Adrenal gland (tissue), 12 donors: ENCODE measurements around the gene IMPA2. TPM values are rescaled to one million over a fixed set of nuclear protein-coding genes. Genes with fewer than 3 reads are reported as not detected.
A peak's percentile ranks its signal among the peaks of the same experiment; 100 is the strongest.

Experiments used
- DNase-seq, 7 donors: peaks; one replicate each; pipeline ENCODE4 v3.0.0-alpha.2; 2019 to 2020
- H3K27ac ChIP-seq, 5 donors: fragments of 200-600 bp; sonication (generic) in 4 of 5; 1 replicate in 3 of 5; 2 replicates in 2 of 5; pipeline versions ENCODE4 v1.5.1 to v1.8.0; 2016 to 2020; ENCODE audit warnings: mild to moderate bottlenecking in 1 of 5
- H3K27me3 ChIP-seq: fragments of 200-600 bp; 2 replicates; pipeline ENCODE4 v1.8.0; 2021
- H3K36me3 ChIP-seq, 2 donors: fragments of 200-600 bp; replicated peaks in 1 of 2; 1 replicate in 1 of 2; 2 replicates in 1 of 2; pipeline versions ENCODE4 v1.5.1 to v1.8.0; 2018 to 2022
- H3K4me1 ChIP-seq, 2 donors: fragments of 200-600 bp; replicated peaks in 1 of 2; 1 replicate in 1 of 2; 2 replicates in 1 of 2; pipeline versions ENCODE4 v1.5.1 to v1.8.0; 2018 to 2021
- H3K4me3 ChIP-seq, 4 donors: fragments of 200-600 bp; sonication (generic) in 3 of 4; one replicate each; pipeline ENCODE4 v1.5.1; 2016 to 2018
- H3K9me3 ChIP-seq, 3 donors: fragments of 200-600 bp; sonication (generic) in 1 of 3; replicated peaks in 1 of 3; 1 replicate in 2 of 3; 2 replicates in 1 of 3; pipeline versions ENCODE4 v1.5.1 to v1.8.0; 2016 to 2021
- POLR2A ChIP-seq, 2 donors: fragments of 450-650 bp; IDR thresholded peaks; one replicate each; pipeline ENCODE4 v1.6.1; 2017; ENCODE audit warnings: antibody characterized with exemption in 2 of 2, mild to moderate bottlenecking in 2 of 2, moderate library complexity in 1 of 2
- WGBS, 4 donors: extraction: QIAGEN DNeasy Blood & Tissue Kit in 2 of 4; methylation state at CpG; one replicate each; pipeline versions ENCODE4 v1.1.5 to v1.1.7; 2013 to 2017; 5-methylcytosine and 5-hydroxymethylcytosine counted together
- intact Hi-C, 2 donors: fragments of 100-400 bp; cut with DNase I; formaldehyde crosslinking; loops; one replicate each; pipeline versions ENCODE4 v1.14.1 to v1.15.0; 2022 to 2023
- polyA plus RNA-seq, 3 donors: library from polyadenylated mRNA; stranded (reverse); fragments of 200-250 nt in 2 of 3; fragments of 350-450 nt in 1 of 3; fragmentation: Illumina TruSeq in 1 of 3; extraction: RNeasy Lipid Tissue Mini Kit (QIAGEN cat#74804) in 1 of 3; gene quantifications; one replicate each; pipeline ENCODE4 v1.2.3, GENCODE V29; 2013 to 2014
- total RNA-seq, 9 donors: library from RNA; depleted of rRNA in 4 of 9; stranded (reverse); fragments of >200 nt in 4 of 9; fragments of 120-200 nt in 1 of 9; fragmentation: NEBNext Ultra II Directional in 1 of 9; extraction: Animal tissue kit (Norgen Biotek cat#: 25700) in 1 of 9; gene quantifications; one replicate each; pipeline versions ENCODE4 v1.1.0 to v1.2.4, GENCODE V29; 2013 to 2023
- TF ChIP-seq, protein P1 (sequence below), 6 experiments: fragments of 450-650 bp in 4 of 6; fragments of 200-600 bp in 2 of 6; sonication (generic) in 1 of 6; IDR thresholded peaks; 1 replicate in 5 of 6; 2 replicates in 1 of 6; pipeline versions ENCODE4 v1.5.1 to v1.8.0; 2016 to 2021; ENCODE audit warnings: antibody characterized with exemption in 6 of 6, mild to moderate bottlenecking in 2 of 6, moderate library complexity in 1 of 6
- donor health status: healthy with polysubstance abuse.
- donor health status: Bipolar disorder and iron deficiency.
- donor health status: DM: yes; HTN: yes; CAD: no.
- donor health status: DM: no; HTN: no; CAD: no.
- donor health status: DM: no; HTN: no; CAD: no.
- donor health status: DM: yes; HTN: yes; CAD: no.

IMPA2 gene
- total and polyA plus RNA-seq, 12 donors: 7.9 to 41.3 (median 20.4) TPM

DNA sequence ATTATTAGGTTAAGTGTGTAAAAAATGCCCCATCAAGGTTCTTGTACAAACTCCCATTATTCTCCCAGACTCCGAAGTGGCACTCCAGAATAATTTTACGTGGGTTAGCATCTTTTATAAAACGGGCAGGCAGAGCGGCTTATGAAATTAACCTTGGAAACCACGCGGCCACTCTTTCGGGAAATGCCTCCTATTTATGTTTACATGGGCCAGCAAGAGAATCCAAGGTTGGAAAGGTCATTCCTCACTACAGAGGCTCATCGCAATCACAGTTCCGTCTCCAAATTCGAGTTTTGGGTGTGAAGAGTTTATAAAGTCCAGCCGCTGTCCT, 1.2 kb upstream of the IMPA2 start:
- Histone ChIP-seq H3K27me3 (no peaks in the 10 kb centered on the region), H3K9me3 (no peaks in the 10 kb centered on the region), H3K4me1 (peaks cover 8 to 30% of the 10 kb centered on the region in 2 donors), H3K27ac (peak overlapping the region; percentile 91 to 99 (median 96)), H3K36me3 (no peaks in the 10 kb centered on the region), H3K4me3 (peak overlapping the region in 2 of 4 donors; percentile 70)
- TF ChIP-seq, protein P1, sequence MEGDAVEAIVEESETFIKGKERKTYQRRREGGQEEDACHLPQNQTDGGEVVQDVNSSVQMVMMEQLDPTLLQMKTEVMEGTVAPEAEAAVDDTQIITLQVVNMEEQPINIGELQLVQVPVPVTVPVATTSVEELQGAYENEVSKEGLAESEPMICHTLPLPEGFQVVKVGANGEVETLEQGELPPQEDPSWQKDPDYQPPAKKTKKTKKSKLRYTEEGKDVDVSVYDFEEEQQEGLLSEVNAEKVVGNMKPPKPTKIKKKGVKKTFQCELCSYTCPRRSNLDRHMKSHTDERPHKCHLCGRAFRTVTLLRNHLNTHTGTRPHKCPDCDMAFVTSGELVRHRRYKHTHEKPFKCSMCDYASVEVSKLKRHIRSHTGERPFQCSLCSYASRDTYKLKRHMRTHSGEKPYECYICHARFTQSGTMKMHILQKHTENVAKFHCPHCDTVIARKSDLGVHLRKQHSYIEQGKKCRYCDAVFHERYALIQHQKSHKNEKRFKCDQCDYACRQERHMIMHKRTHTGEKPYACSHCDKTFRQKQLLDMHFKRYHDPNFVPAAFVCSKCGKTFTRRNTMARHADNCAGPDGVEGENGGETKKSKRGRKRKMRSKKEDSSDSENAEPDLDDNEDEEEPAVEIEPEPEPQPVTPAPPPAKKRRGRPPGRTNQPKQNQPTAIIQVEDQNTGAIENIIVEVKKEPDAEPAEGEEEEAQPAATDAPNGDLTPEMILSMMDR (IDR thresholded peaks at IDR 0.05): no peak
- no peak for TF ChIP-seq POLR2A (IDR thresholded peaks at IDR 0.05)
- WGBS, 4 donors: 1 to 3% (median 2%) methylated on average over 11 of the region's 11 CpGs
- intact Hi-C loops: no loop called here
- DNase-seq: peak in 4 of 7 donors; percentile 32 to 77 (median 62)

DNA sequence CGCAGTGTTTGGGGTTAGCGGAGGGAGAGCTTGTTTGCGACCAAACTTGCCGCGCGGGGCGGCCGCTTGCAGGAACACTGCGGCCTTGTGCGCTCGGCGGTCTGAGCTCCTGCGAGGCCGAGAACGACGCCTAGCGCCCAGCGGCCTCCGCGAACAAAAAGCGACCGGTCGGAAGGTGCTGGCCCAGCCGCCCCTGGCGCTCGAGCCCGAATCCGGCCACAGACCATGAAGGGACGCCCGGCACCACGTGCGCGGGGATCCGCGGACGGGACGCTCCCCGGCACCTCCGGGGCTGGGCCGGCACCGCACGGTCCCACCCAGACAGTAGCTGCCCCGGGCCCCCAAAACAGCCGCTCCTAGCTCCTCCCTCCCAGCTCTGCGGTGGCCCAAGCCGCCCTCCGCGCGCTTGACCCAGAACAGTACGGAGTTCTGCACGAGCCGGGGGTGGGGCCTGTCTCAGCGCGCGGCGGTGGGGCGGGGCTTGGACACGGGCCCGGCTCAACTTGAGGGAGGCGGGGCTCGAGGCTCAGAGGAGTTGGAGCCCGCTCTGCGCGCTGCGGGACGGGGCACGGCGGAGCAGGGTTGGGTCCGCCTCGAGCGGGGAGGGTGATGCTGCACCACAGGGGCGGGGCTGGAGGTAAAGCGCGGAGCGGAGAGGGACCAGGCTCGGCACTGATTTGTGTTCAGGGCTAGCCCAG, 664 bp upstream of the IMPA2 start:
- TF ChIP-seq, protein P1 (IDR thresholded peaks at IDR 0.05): no peak
- peak; percentile 44 to 95 for TF ChIP-seq POLR2A (IDR thresholded peaks at IDR 0.05)
- H3K9me3 ChIP-seq: no peaks in the 10 kb centered on the region
- H3K36me3 ChIP-seq: no peaks in the 10 kb centered on the region
- no peaks in the 10 kb centered on the region for H3K27me3 ChIP-seq
- peak in 6 of 7 donors; percentile 98 to 99 (median 99) for DNase-seq
- H3K4me3 ChIP-seq: peak overlapping the region in 2 of 4 donors; percentile 70
- peaks cover 8 to 30% of the 10 kb centered on the region in 2 donors for H3K4me1 ChIP-seq
- intact Hi-C loops: no loop called here
- H3K27ac ChIP-seq: peak overlapping the region; percentile 91 to 99 (median 96)
- WGBS, 4 donors: 0 to 1% (median 1%) methylated on average over 13 to 76 of the region's 76 CpGs

DNA sequence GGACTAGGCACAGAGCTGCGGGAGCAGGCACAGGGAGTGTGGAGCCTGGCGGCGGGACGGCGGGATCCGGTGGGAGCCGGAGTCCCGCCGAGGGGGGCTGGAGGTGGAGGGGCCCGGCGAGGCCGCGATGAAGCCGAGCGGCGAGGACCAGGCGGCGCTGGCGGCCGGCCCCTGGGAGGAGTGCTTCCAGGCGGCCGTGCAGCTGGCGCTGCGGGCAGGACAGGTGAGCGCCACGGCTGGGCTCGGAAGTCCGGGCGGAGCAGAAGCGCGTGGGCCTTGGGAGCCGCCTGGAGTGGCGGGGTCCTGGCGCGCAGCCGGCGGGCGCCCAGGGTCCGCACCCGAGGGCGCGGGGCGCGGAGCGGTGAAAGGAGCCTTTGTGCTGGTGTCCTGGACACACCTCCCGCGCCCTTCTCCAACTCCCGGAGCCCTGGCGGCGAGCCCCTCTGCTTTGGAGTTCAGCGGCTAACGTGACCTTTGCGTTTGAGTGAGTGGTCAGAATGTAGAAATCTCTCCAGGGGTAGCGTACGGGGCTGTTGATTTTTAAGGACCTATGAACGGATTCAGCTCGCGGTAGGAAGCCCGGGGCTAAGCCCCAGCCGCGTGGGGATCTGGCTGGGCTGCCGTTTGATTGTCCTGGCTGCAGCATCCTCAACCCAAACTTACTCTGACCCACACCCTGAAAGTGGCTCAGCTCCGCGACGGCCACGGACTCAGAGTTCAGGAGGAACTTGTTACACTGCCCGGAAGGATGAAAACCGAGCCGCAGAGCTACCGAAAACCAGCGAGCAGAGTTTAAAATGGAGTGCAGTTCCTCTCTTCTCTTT, 448 bp downstream of the IMPA2 start:
- TF ChIP-seq, protein P1 (IDR thresholded peaks at IDR 0.05): no peak
- TF ChIP-seq POLR2A (IDR thresholded peaks at IDR 0.05): no peak
- Histone ChIP-seq H3K4me3 (peak overlapping the region; percentile 18 to 75 (median 70)), H3K27ac (peak overlapping the region in 4 of 5 donors; percentile 70 to 96 (median 86)), H3K36me3 (no peaks in the 10 kb centered on the region), H3K4me1 (peaks cover 8 to 30% of the 10 kb centered on the region in 2 donors), H3K27me3 (no peaks in the 10 kb centered on the region), H3K9me3 (no peaks in the 10 kb centered on the region)
- intact Hi-C loops: no loop called here
- 1 to 7% (median 2%) methylated on average over 9 to 71 of the region's 71 CpGs for WGBS, 4 donors
- peak in 6 of 7 donors; percentile 39 to 61 (median 52) for DNase-seq

DNA sequence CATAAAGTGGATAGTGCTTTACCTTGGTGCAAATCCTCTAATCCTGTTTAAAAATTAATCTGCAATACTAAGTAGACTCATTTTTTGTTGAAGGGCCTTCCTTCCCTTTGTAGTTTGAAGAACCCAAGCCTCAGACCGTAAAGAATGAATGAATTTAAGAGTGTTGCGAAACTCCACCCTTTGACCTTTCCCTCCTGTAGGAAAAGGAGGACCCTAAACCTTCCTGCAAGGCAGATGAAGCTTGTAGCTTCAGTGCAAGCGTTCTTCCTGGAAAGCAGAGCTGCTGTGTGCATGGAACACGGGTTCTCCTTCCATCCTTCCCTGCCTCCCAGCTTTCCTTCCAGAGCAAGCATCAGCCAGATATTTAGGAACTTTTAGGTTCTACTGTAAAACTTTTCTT, 1.7 kb downstream of the IMPA2 start:
- no peak for DNase-seq
- TF ChIP-seq, protein P1 (IDR thresholded peaks at IDR 0.05): no peak
- TF ChIP-seq POLR2A (IDR thresholded peaks at IDR 0.05): no peak
- Histone ChIP-seq H3K27ac (no peak overlapping the region), H3K4me1 (peaks cover 8 to 30% of the 10 kb centered on the region in 2 donors), H3K4me3 (no peak overlapping the region), H3K36me3 (no peaks in the 10 kb centered on the region), H3K9me3 (no peaks in the 10 kb centered on the region), H3K27me3 (no peaks in the 10 kb centered on the region)
- intact Hi-C loops: no loop called here
- 80 to 92% (median 84%) methylated on average over 4 of the region's 4 CpGs for WGBS, 4 donors
